PC-9 (cell line): ENCODE measurements around the gene FNDC3B. TPM values are rescaled to one million over a fixed set of nuclear protein-coding genes. Genes with fewer than 3 reads are reported as not detected.
A peak's percentile ranks its signal among the peaks of the same experiment; 100 is the strongest.

Experiments used
- BruUV-seq: library from RNA; stranded (reverse); fragments of 400-500 nt; replicated peaks from 2 replicates; lab custom pipeline; 2021; lab: Mats Ljungman, UMichigan
- CTCF ChIA-PET: fragments of 300-600 bp; sonication (Branson Sonifier 250); formaldehyde crosslinking; loops from one replicate; lab custom pipeline; 2022; ENCODE audit warnings: antibody characterized with exemption; lab: Charles Lee
- POLR2A ChIA-PET: fragments of 300-600 bp; sonication (Branson Sonifier 250); formaldehyde crosslinking; loops from one replicate; lab custom pipeline; 2022; ENCODE audit warnings: antibody characterized with exemption; ENCODE audit not compliant: unreplicated experiment; lab: Charles Lee
- DNase-seq, 2 experiments: peaks; one replicate each; pipeline versions ENCODE4 v3.0.0 to v3.0.0-alpha.2; 2015 to 2022; ENCODE audit warnings: mixed read lengths in 1 of 2
- H2AFZ ChIP-seq: fragments of 200-600 bp; sonication (generic); 2 replicates; pipeline ENCODE4 v1.8.1; 2017; ENCODE audit warnings: antibody characterized with exemption
- H3F3A ChIP-seq: fragments of 200-600 bp; sonication (generic); 2 replicates; pipeline ENCODE4 v1.8.1; 2017; ENCODE audit warnings: antibody characterized with exemption, mild to moderate bottlenecking, low read depth; ENCODE audit not compliant: insufficient read depth
- H3K27ac ChIP-seq: fragments of 200-600 bp; sonication (generic); 2 replicates; pipeline ENCODE4 v1.6.1; 2016; ENCODE audit warnings: mixed run types
- H3K27me3 ChIP-seq: fragments of 200-600 bp; sonication (generic); 2 replicates; pipeline ENCODE4 v1.6.1; 2016; ENCODE audit warnings: low read depth, mixed run types; ENCODE audit not compliant: insufficient read depth
- H3K36me3 ChIP-seq: fragments of 200-600 bp; sonication (generic); 2 replicates; pipeline ENCODE4 v1.6.1; 2016; ENCODE audit warnings: low read depth, mixed run types
- H3K4me1 ChIP-seq: fragments of 200-600 bp; sonication (generic); replicated peaks from 2 replicates; pipeline ENCODE4 v1.6.1; 2016; ENCODE audit warnings: mixed run types; ENCODE audit not compliant: insufficient read depth
- H3K4me2 ChIP-seq: fragments of 200-600 bp; sonication (generic); 2 replicates; pipeline ENCODE4 v1.6.1; 2017; ENCODE audit warnings: mixed run types
- H3K4me3 ChIP-seq: fragments of 200-600 bp; sonication (generic); 2 replicates; pipeline ENCODE4 v1.6.1; 2016; ENCODE audit warnings: mixed run types
- H3K79me2 ChIP-seq: fragments of 200-600 bp; sonication (generic); 2 replicates; pipeline ENCODE4 v1.6.1; 2017; ENCODE audit warnings: low read depth, mixed run types
- H3K9me2 ChIP-seq: fragments of 200-600 bp; sonication (generic); 2 replicates; pipeline ENCODE4 v1.8.1; 2017; ENCODE audit warnings: mild to moderate bottlenecking; ENCODE audit not compliant: insufficient read depth
- H3K9me3 ChIP-seq: fragments of 200-600 bp; sonication (generic); 2 replicates; pipeline ENCODE4 v1.8.1; 2016; ENCODE audit warnings: low read depth; ENCODE audit not compliant: insufficient read depth
- H4K20me1 ChIP-seq: fragments of 200-600 bp; sonication (generic); 2 replicates; pipeline ENCODE4 v1.8.1; 2017; ENCODE audit not compliant: insufficient read depth
- EZH2 ChIP-seq: fragments of 200-600 bp; sonication (generic); IDR thresholded peaks from 2 replicates; pipeline ENCODE4 v1.8.0; 2017; ENCODE audit warnings: antibody characterized with exemption, low read depth
- intact Hi-C: fragments of 100-400 bp; cut with micrococcal nuclease; formaldehyde crosslinking; loops from one replicate; pipeline ENCODE4 v1.10.0; 2022; ENCODE audit not compliant: unreplicated experiment
- total RNA-seq: library from RNA; stranded (reverse); gene quantifications from 2 replicates; pipeline ENCODE4 v1.2.3, GENCODE V29; 2021
- TF ChIP-seq, protein P1 (sequence below): fragments of 200-600 bp; sonication (generic); conservative IDR thresholded peaks from 2 replicates; pipeline ENCODE4 v1.6.1; 2017; ENCODE audit warnings: mixed run types, antibody characterized with exemption, mild to moderate bottlenecking, moderate library complexity

Gene FNDC3B
- total RNA-seq, 1 experiment from 2014 or later = 106 TPM

DNA sequence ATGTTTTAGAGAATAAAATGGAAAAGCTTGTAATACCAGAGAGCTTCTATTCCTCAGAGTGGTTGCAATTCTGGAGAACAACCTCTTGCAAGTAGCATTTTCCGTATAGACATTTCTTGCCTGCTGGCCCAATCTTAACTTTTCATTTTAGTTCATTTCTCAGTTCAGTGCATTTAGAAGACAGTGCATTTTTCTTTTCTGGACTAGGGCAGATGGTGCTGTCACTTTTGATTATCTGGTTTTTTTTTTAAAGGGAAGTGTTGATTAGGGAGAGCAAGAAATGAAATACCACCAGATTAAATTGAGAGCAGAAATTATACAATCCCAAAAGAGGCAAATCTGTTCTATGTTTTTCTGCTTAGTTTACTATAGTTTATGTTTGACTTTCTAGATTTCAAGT, 236.2 kb downstream of the FNDC3B start:
- no peak for TF ChIP-seq EZH2
- TF ChIP-seq, protein P1, sequence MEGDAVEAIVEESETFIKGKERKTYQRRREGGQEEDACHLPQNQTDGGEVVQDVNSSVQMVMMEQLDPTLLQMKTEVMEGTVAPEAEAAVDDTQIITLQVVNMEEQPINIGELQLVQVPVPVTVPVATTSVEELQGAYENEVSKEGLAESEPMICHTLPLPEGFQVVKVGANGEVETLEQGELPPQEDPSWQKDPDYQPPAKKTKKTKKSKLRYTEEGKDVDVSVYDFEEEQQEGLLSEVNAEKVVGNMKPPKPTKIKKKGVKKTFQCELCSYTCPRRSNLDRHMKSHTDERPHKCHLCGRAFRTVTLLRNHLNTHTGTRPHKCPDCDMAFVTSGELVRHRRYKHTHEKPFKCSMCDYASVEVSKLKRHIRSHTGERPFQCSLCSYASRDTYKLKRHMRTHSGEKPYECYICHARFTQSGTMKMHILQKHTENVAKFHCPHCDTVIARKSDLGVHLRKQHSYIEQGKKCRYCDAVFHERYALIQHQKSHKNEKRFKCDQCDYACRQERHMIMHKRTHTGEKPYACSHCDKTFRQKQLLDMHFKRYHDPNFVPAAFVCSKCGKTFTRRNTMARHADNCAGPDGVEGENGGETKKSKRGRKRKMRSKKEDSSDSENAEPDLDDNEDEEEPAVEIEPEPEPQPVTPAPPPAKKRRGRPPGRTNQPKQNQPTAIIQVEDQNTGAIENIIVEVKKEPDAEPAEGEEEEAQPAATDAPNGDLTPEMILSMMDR = no peak
- Histone ChIP-seq H3K9me3 (no peaks in the 10 kb centered on the region), H4K20me1 (peaks cover 17% of the 10 kb centered on the region), H3K27ac (peak overlapping the region; percentile 17; the same call in 1 of the 2 replicates), H2AFZ (no peak overlapping the region), H3K4me2 (no peak overlapping the region), H3F3A (peaks cover 71% of the 10 kb centered on the region), H3K9me2 (no peaks in the 10 kb centered on the region), H3K36me3 (peaks cover 74% of the 10 kb centered on the region), H3K4me3 (no peak overlapping the region), H3K79me2 (peaks cover 98% of the 10 kb centered on the region), H3K4me1 (peaks cover 47% of the 10 kb centered on the region), H3K27me3 (no peaks in the 10 kb centered on the region)
- no peak for DNase-seq
- intact Hi-C loops = no loop called here
- no TSS peak for BruUV-seq
- POLR2A ChIA-PET = no interaction called here
- CTCF ChIA-PET = no interaction called here

DNA sequence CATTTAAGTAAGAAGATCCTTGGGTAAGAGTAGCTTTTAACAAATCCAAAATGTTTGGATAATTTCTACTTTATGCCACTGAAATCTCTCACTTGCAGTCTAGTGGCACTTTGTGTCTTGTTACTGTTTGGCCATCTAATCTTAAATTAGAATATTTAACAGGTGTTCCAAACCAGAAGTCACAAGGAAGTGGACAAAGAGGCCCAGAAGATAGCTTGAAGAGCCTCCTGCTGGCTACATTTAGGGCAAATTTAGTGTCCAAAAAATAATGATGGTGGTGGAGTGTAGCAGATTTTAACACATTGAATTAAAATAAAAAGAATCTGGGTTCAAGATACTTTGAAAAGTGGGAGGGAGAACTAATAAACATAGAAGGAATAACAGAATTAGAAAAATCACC, 236.7 kb downstream of the FNDC3B start:
- intact Hi-C loops = no loop called here
- Histone ChIP-seq H3F3A (peaks cover 68% of the 10 kb centered on the region), H2AFZ (no peak overlapping the region), H3K36me3 (peaks cover 72% of the 10 kb centered on the region), H3K79me2 (peaks cover 96% of the 10 kb centered on the region), H3K9me2 (no peaks in the 10 kb centered on the region), H3K4me2 (no peak overlapping the region), H3K27ac (peak overlapping the region; percentile 17; the same call in 1 of the 2 replicates), H3K4me3 (no peak overlapping the region), H3K27me3 (no peaks in the 10 kb centered on the region), H3K9me3 (no peaks in the 10 kb centered on the region), H4K20me1 (peaks cover 21% of the 10 kb centered on the region), H3K4me1 (peaks cover 48% of the 10 kb centered on the region)
- TF ChIP-seq, protein P1 = peak; percentile 23; the same call in 1 of the 2 replicates
- no peak for TF ChIP-seq EZH2
- DNase-seq = no peak
- no TSS peak for BruUV-seq
- ChIA-PET CTCF (no interaction called here), POLR2A (no interaction called here)

DNA sequence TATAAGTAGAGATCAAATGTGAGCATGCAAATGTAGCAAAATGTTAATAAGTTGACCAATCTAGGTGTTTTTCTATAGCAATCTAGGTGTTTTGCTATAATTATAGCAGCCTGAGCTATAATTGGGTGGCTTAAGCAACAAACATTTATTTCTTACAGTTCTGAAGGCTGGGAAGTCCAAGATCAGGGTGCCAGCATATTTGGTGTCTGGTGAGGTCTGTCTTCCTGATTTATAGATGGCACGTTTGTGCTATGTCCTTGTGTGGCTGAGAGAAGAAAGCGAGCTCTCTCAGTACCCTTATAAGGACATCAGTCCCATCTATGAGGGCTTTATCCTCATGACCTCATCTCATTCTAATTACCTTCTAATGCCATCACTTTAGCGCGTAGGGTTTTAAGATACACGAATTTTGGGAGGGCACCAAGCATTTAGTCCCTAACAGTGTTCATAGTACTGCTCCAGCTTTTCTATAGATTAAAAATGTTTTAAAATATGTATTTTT, 237.8 kb downstream of the FNDC3B start:
- no peak for TF ChIP-seq EZH2
- TF ChIP-seq, protein P1 = no peak
- no peak overlapping the region for H3K4me3 ChIP-seq
- CTCF ChIA-PET = no interaction called here
- no peaks in the 10 kb centered on the region for H3K9me3 ChIP-seq
- no peaks in the 10 kb centered on the region for H3K9me2 ChIP-seq
- no peak for DNase-seq
- peak overlapping the region; percentile 2; the same call in 1 of the 2 replicates for H3K27ac ChIP-seq
- peaks cover 16% of the 10 kb centered on the region for H4K20me1 ChIP-seq
- no peaks in the 10 kb centered on the region for H3K27me3 ChIP-seq
- peaks cover 96% of the 10 kb centered on the region for H3K79me2 ChIP-seq
- BruUV-seq = no TSS peak
- intact Hi-C loops = no loop called here
- H2AFZ ChIP-seq = no peak overlapping the region
- no peak overlapping the region for H3K4me2 ChIP-seq
- H3K36me3 ChIP-seq = peaks cover 75% of the 10 kb centered on the region
- H3F3A ChIP-seq = peaks cover 71% of the 10 kb centered on the region
- POLR2A ChIA-PET = no interaction called here
- H3K4me1 ChIP-seq = peaks cover 37% of the 10 kb centered on the region
